ENCODE results near the gene IRGQ.
"Not testable (repeated sequence)": the region's sequence is repeated elsewhere in the genome, so short reads cannot be mapped to it uniquely, and the experiment has no call there.

DNA sequence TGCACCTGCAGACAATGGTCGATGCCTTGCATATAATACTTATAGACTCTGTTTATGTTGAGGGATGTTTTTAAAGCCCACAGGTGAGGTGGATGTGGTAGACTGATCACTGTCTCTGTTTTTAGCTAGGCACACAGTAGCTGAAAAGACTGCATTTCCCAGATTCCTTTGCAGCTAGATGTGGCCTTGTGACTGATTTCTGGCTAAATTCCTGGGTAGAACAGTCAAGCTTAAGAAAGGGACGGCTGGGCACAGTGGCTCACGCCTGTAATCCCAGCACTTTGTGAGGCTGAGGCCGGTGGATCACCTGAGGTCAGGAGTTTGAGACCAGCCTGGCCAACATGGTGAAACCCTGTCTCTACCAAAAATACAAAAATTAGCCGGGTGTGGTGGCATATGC is 4.4 kb upstream of the IRGQ start:
- TF ChIP-seq, protein P1, sequence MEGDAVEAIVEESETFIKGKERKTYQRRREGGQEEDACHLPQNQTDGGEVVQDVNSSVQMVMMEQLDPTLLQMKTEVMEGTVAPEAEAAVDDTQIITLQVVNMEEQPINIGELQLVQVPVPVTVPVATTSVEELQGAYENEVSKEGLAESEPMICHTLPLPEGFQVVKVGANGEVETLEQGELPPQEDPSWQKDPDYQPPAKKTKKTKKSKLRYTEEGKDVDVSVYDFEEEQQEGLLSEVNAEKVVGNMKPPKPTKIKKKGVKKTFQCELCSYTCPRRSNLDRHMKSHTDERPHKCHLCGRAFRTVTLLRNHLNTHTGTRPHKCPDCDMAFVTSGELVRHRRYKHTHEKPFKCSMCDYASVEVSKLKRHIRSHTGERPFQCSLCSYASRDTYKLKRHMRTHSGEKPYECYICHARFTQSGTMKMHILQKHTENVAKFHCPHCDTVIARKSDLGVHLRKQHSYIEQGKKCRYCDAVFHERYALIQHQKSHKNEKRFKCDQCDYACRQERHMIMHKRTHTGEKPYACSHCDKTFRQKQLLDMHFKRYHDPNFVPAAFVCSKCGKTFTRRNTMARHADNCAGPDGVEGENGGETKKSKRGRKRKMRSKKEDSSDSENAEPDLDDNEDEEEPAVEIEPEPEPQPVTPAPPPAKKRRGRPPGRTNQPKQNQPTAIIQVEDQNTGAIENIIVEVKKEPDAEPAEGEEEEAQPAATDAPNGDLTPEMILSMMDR (IDR thresholded peaks at IDR 0.05), result not testable (repeated sequence)
- not testable (repeated sequence) for TF ChIP-seq POLR2A (IDR thresholded peaks at IDR 0.05)
